HG02885 (cell line): ENCODE results near the gene DCST1.

Source experiments
- ATAC-seq: cut with Tn5 transposase; IDR thresholded peaks from one replicate; pipeline ENCODE4 v1.9.1; 2021; ENCODE audit warnings: mild to moderate bottlenecking; ENCODE audit not compliant: unreplicated experiment, poor library complexity

The DCST1 gene

GRCh38 chr1:155082301-155083051, 48.9 kb downstream of the DCST1 start:
- no peak for ATAC-seq

GRCh38 chr1:155083052-155083541, 49.5 kb downstream of the DCST1 start:
- no peak for ATAC-seq

- ATAC-seq: no peak
Measured at GRCh38 chr1:155083865-155084721, 50.5 kb downstream of the DCST1 start.

- peak; percentile 77 for ATAC-seq
Measured at GRCh38 chr1:155084722-155085503, 51.3 kb downstream of the DCST1 start.

- ATAC-seq: no peak
Measured at GRCh38 chr1:155085504-155086127, 52.0 kb downstream of the DCST1 start.

GRCh38 chr1:155086128-155086741, 52.6 kb downstream of the DCST1 start:
- peak; percentile 31 for ATAC-seq

- no peak for ATAC-seq
Measured at GRCh38 chr1:155086856-155087535, 53.4 kb downstream of the DCST1 start.

GRCh38 chr1:155091071-155092051, 57.7 kb downstream of the DCST1 start:
- no peak for ATAC-seq

GRCh38 chr1:155092131-155092530, 58.5 kb downstream of the DCST1 start:
- no peak for ATAC-seq

GRCh38 chr1:155092641-155093040, 59.0 kb downstream of the DCST1 start:
- no peak for ATAC-seq

GRCh38 chr1:155093911-155094621, 60.4 kb downstream of the DCST1 start:
- no peak for ATAC-seq

GRCh38 chr1:155094622-155094948, 61.0 kb downstream of the DCST1 start:
- no peak for ATAC-seq

- no peak for ATAC-seq
Measured at GRCh38 chr1:155099331-155099730, 65.7 kb downstream of the DCST1 start.
